SIG-M5 treated with dmso at 0.1 percent for 504 hours (cell line): ENCODE data around the gene SPAG16.

Experiments used
- DNase-seq: peaks from one replicate; lab custom pipeline; 2025; ENCODE audit not compliant: unreplicated experiment; lab: John Stamatoyannopoulos, UW

SPAG16 gene

DNA sequence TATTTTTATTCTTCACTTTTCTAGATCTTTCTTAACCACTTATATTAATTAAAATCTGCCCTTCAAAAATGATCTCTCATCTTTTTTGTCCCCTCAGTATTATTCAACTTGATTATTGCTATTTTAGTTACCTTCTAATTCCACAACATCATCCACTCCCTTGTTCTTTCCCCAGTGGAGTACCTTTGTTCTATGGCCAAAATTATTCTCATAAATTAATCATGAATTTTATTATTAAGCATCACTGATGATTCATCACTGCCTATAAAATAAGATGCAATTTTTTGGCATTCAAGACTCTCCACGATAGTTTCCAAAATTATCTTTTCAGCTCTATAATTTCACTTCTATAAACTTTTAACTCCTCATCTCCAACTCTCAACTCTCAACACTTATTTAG, 505.7 kb downstream of the SPAG16 start:
- no peak for DNase-seq

DNA sequence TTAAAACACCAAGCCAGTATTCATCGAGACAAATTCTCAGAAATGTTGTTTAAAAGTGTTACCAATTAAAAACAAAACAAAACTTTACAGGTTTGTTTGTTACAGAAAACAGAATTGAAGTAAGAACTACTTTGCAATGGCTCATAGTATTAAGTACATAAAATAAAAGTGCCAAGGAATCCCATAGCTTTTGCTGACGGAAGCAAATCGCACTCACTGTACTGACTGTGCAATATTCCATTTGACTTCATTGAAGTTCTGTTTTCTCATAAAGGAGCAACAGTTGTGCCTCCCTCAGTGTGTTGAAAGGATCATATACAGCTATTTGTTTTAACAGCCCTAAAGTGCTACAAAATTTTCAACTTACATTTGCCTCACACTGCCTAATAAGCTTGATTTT, 507.8 kb downstream of the SPAG16 start:
- DNase-seq = no peak

GRCh38 chr2:213806125-213806726, 522.0 kb downstream of the SPAG16 start:
- DNase-seq = peak; percentile 20

DNA sequence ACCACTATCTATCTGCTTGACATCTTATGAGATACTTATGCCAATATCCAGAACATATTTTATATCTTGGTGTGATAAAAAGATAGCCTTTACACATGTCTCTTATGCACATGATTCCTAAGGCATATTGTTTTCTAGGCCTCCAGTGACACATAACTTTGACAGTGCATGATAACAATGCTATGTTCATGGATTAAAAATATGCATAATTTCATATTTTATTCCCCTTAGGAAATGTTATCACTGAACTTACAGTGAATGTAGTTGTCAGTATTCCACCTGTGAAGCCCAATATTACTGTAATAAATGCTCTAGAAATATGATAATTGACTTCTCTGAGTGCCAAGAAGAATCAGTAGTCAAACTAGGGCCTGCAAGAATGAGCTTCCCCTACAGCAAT, 532.3 kb downstream of the SPAG16 start:
- no peak for DNase-seq

DNA sequence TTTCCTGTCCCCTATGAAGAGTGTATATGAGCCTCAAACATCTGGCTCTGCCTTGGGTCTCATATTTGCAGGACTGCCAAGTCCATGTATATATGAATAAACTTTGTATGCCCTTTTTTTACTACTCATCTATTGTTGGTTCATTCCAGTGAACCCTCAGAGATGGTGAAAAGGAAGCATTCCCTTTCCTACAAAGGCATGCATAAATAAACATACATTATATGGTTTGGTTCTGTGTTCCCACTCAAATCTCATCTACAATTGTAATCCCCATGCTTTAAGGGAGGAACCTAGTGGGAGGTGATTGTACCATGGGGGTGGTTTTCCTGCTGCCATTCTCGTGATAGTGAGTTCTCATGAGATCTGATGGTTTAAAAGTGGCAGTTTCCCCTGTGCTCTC, 534.2 kb downstream of the SPAG16 start:
- no peak for DNase-seq

- no peak for DNase-seq
Observed at GRCh38 chr2:213834331-213834730, 550.1 kb downstream of the SPAG16 start.

DNA sequence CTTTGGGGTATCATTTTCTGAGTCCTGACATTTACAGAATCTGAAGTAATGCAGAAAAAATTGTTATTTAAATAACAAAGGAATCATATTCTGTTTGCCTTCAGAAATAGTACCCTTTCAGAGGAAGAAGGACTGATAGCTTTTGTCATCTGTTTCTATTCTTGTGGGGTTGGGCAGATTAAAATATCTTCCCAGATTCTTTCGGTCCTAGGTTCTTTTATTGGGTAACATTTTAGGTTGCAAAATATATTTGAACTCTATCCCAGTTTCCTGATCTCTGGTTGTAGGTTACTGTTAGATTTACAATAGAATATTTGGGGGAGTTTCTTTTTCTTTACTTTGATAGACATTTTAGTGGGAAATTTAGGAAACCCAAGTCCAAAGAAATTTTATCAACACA, 550.5 kb downstream of the SPAG16 start:
- no peak for DNase-seq

DNA sequence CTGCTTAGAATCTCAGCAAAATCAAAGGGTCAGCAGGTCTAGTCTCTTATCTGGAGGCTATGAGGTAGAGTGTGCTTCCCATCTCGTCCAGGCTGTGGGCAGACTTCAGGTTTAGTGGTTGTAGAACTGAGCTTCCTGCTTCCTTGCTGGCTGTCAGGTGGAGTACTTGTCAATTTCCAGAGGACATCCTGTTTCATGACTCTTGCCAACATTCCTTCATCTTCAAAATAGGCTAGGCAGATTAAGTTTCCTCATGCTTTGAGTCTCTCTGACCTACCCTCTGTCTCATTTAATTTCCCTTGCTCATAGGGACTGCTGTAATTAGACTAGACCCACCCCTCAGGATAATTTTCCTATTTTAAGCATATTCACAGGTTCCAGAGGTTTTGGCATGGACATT, 562.6 kb downstream of the SPAG16 start:
- no peak for DNase-seq

- DNase-seq = no peak
Observed at GRCh38 chr2:213847316-213847715, 563.1 kb downstream of the SPAG16 start.

DNA sequence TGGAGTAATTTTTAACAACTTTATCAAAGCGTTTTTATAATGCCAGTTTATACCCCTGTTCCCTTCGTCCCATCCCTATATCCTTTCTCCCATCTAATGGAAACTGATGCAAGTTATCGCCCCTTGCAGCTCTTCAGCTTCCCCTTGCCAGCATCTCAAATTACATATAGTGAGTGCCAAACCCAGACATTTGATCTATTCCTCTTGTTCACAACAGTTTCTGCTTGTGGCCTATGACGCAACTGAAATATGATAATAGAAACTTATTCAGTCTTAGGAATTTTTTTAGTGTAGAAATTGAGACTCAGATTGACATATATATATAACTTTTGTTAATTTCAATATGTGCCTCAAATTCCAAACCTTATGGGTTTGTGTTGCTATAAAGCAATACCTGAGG, 564.4 kb downstream of the SPAG16 start:
- DNase-seq = no peak

DNA sequence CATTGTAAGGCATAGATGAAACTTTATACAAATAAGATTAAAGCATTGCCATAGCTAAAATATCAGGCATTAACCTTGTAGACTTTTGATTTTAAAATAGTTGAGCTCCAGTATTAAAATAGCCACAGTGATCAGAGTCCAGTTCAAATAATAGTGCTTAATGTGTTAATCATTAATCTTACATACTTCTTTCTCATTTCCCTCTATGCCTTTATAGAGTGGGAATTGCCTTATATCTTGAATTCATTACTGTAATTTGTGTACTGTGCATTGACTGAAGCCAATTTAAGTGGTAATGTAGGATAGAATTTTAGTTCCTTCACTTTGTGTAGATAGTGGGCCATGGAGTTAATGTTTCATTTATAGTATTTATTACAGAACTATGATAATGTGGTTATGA, 577.4 kb downstream of the SPAG16 start:
- no peak for DNase-seq

- no peak for DNase-seq
Observed at GRCh38 chr2:213862407-213863076, 578.3 kb downstream of the SPAG16 start.

DNA sequence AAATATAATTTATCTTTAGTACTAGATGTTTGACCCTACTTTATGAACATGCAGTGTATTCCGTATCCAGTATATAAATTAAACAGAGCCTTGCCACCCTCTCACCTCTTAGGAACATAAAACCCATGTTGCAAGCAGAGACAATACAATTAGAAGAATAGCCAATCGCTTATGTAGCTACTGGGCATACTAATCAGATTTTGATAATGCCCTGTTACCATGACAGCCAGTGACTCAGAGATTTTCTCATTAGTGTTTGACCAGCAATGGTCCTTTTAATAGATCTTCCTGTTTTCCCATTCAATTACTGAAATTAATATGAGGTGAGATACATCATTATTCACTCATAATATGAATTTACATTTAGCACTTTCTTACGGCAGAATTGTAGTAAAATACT, 579.3 kb downstream of the SPAG16 start:
- DNase-seq = no peak

- DNase-seq = no peak
Observed at GRCh38 chr2:213868526-213868925, 584.3 kb downstream of the SPAG16 start.

GRCh38 chr2:213885485-213885884, 601.2 kb downstream of the SPAG16 start:
- no peak for DNase-seq

- DNase-seq = no peak
Observed at GRCh38 chr2:213914510-213914909, 630.2 kb downstream of the SPAG16 start.

GRCh38 chr2:213920014-213920413, 635.8 kb downstream of the SPAG16 start:
- DNase-seq = no peak

DNA sequence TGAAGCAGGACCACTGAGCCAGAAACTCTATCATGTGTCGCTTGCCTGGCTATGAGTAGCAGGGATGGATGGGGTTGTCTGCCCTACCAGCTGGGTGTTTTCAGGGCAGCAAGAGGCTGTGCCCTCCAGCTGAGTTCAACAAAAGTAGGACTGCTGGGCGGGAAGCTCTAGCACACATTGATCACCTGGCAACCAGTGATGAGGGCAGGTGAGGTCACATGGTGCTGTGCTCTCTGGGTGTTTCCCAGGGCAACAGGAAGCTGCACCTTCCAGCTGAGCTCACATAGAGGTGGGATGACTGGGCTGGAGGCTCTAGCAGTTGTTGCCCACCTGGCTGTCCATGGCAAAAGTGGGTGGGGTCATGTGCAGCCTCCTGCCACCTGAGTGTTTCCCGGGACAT, 639.3 kb downstream of the SPAG16 start:
- no peak for DNase-seq

- DNase-seq = peak; percentile 21
Observed at GRCh38 chr2:213934560-213934959, 650.3 kb downstream of the SPAG16 start.

GRCh38 chr2:213958086-213958485, 673.8 kb downstream of the SPAG16 start:
- no peak for DNase-seq

GRCh38 chr2:213959589-213959988, 675.3 kb downstream of the SPAG16 start:
- no peak for DNase-seq

DNA sequence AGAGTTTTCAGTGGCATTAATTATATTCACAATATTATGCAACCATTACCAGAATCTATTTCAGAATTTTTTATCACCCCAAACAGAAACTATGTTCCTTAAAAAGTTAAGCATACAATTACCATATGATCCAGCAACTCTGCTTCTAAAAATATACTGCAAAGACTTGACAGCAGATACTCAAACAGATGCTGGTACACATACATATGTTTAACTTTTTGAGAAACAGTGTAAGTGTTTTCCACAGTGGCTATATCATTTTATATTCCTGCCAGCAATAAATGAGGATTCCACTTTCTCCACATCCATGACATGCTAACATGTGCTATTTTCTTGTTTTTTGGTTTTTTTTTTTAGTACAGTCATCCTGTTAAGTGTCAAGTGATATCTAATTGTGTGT, 687.3 kb downstream of the SPAG16 start:
- no peak for DNase-seq

DNA sequence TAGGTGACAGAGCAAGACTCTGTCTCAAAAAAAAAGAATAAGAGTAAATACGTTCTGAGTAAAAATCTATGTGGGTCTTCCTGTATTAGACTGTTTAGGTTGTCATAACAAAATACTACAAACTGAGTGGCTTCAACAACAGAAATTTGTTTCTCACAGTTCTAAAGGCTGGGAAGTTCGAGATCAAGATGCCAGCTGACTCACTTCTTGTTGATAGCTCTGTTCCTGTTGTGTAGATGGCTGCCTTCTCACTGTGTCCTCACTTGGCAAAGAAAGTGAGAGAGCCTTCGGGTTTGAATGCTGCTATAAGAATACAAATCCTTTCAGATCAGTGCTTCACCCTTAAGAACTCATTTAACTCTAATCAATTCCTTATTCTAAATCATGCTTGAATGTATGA, 696.6 kb downstream of the SPAG16 start:
- no peak for DNase-seq
